Measurements from ENCODE around the gene TMOD1. TPM values are rescaled to one million over a fixed set of nuclear protein-coding genes. Genes with fewer than 3 reads are reported as not detected.

The TMOD1 gene
- total and polyA plus RNA-seq, 9 of the 15 experiments (the other 6 are each of a cell fraction or from before 2014, with no cell fraction given) = 7.1 to 41.2 (median 14.2) TPM

DNA sequence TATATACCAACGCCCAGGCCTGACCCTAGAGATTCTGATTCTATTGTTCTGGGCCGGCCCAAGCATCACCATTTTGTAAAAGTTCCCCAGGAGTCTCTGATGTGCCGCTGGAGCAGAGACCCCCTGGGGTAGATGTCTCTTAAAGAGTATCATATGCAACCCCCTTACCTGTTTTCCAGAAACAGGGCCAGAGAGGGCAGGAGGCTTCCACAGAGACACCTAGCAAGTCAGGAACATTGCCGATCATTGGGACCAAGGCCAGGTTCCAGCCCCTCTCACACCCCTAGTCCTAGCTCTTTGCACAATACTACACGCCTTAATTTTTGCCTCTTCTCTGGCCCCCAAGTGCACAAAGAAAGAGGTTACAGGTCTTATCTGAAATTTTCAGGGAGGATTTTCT is 63.8 kb downstream of the TMOD1 start:
- POLR2A ChIA-PET = no interaction called here
- no TSS peak for BruUV-seq (replicated peaks)
- DNase-seq (ENCODE audit: extremely low read depth in 1 of 4, low spot score in 3 of 4) (no peak), FAIRE-seq (no peak), ATAC-seq (no peak)
- Histone ChIP-seq H4K20me1 (replicated peaks; ENCODE audit: control insufficient read depth, insufficient read depth, low read length) (0 out of 2 replicates have a peak, but pooled peaks cover 4% of the 10 kb centered on the region), H3K27me3 (ENCODE audit: control insufficient read depth in 2 of 2, insufficient read depth in 2 of 2, low read length in 2 of 2) (no peaks in the 10 kb centered on the region), H3K9ac (ENCODE audit: insufficient read depth in 1 of 2, low read depth in 2 of 2, low read length in 2 of 2) (no peak overlapping the region), H3K4me1 (replicated peaks in 1 of 2; ENCODE audit: control insufficient read depth in 2 of 2, insufficient read depth in 2 of 2, low read length in 2 of 2) (peaks cover 4 to 15% of the 10 kb centered on the region in 2 experiments; a peak in 3 of 5 replicates), H3K9me3 (replicated peaks; ENCODE audit: control insufficient read depth, insufficient read depth, low read depth, low read length) (no peaks in the 10 kb centered on the region), H3K4me3 (no peak overlapping the region), H3K27ac (ENCODE audit: extremely low read depth, low read depth, low read length) (no peak overlapping the region), H3K4me2 (ENCODE audit: insufficient read depth, low read length) (no peak overlapping the region), H3K79me2 (ENCODE audit: control insufficient read depth, insufficient read depth, low read length) (no peaks in the 10 kb centered on the region), H2AFZ (ENCODE audit: low read depth, low read length) (no peak overlapping the region), H3K9me1 (ENCODE audit: control insufficient read depth, insufficient read depth, low read length) (peaks cover 4% of the 10 kb centered on the region), H3K36me3 (ENCODE audit: control insufficient read depth, insufficient read depth, low read length) (peaks cover 62% of the 10 kb centered on the region)
- CTCF ChIA-PET (ENCODE audit: low intra/inter-chr PET ratio) = no interaction called here
- in situ Hi-C loops (cut with MboI) = no loop called here
- WGBS (ENCODE audit: insufficient coverage, low coverage, missing lambda C conversion rate) = 87% methylated on average over 5 of the region's 5 CpGs
- intact Hi-C loops (cut with micrococcal nuclease) = no loop called here
- TF ChIP-seq ZNF318 (IDR thresholded peaks at IDR 0.05; ENCODE audit: borderline replicate concordance in 1 of 2, low read depth in 1 of 2) (no peak), ZNF551 (CRISPR knock-in tag; IDR thresholded peaks at IDR 0.05) (no peak), NR4A1 (CRISPR knock-in tag; IDR thresholded peaks at IDR 0.05) (no peak), NR4A1 (tag; IDR thresholded peaks at IDR 0.05) (no peak), BRD9 (IDR thresholded peaks at IDR 0.05; ENCODE audit: low read depth, partially characterized antibody) (no peak), ZNF717 (CRISPR knock-in tag; IDR thresholded peaks at IDR 0.05) (no peak), CSDE1 (IDR thresholded peaks at IDR 0.05) (no peak), ZBTB43 (CRISPR knock-in tag; IDR thresholded peaks at IDR 0.05) (no peak)
- TF ChIP-seq, protein P1, sequence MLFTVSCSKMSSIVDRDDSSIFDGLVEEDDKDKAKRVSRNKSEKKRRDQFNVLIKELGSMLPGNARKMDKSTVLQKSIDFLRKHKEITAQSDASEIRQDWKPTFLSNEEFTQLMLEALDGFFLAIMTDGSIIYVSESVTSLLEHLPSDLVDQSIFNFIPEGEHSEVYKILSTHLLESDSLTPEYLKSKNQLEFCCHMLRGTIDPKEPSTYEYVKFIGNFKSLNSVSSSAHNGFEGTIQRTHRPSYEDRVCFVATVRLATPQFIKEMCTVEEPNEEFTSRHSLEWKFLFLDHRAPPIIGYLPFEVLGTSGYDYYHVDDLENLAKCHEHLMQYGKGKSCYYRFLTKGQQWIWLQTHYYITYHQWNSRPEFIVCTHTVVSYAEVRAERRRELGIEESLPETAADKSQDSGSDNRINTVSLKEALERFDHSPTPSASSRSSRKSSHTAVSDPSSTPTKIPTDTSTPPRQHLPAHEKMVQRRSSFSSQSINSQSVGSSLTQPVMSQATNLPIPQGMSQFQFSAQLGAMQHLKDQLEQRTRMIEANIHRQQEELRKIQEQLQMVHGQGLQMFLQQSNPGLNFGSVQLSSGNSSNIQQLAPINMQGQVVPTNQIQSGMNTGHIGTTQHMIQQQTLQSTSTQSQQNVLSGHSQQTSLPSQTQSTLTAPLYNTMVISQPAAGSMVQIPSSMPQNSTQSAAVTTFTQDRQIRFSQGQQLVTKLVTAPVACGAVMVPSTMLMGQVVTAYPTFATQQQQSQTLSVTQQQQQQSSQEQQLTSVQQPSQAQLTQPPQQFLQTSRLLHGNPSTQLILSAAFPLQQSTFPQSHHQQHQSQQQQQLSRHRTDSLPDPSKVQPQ (CRISPR knock-in tag; IDR thresholded peaks at IDR 0.05; ENCODE audit: borderline replicate concordance) = no peak

Measured in K562 (cell line).